Choroid plexus epithelial cell (primary cell): ENCODE data around the gene OR11H7.

Experiments used
- DNase-seq: peaks from one replicate; pipeline ENCODE4 v3.0.0-alpha.2; 2010; ENCODE audit warnings: low read depth
- H3K4me3 ChIP-seq: 2 replicates; pipeline ENCODE4 v1.5.1; 2011; ENCODE audit warnings: low read depth, mild to moderate bottlenecking, control low read depth, low read length, moderate library complexity
- CTCF ChIP-seq: conservative IDR thresholded peaks from 2 replicates; pipeline ENCODE4 v1.5.1; 2011; ENCODE audit warnings: low read depth, mild to moderate bottlenecking, control low read depth, inconsistent platforms, low read length, moderate library complexity

OR11H7 gene

GRCh38 chr14:20228681-20229080 is at the start of gene OR11H7:
Gene OR11H7 (plus strand): TSS chr14:20228981.
- no peak for DNase-seq
- no peak within 1 kb of the TSS for H3K4me3 ChIP-seq
- TF ChIP-seq CTCF: no peak

GRCh38 chr14:20179218-20179617 is 49.6 kb upstream of the OR11H7 start:
- TF ChIP-seq CTCF: no peak
- no peak for DNase-seq
- H3K4me3 ChIP-seq: no peak overlapping the region

- no peak for DNase-seq
- no peak for TF ChIP-seq CTCF
- H3K4me3 ChIP-seq: no peak overlapping the region
Measured at GRCh38 chr14:20179880-20180279, 48.9 kb upstream of the OR11H7 start.

- no peak overlapping the region for H3K4me3 ChIP-seq
- no peak for DNase-seq
- no peak for TF ChIP-seq CTCF
Measured at GRCh38 chr14:20180486-20180885, 48.3 kb upstream of the OR11H7 start.

GRCh38 chr14:20184181-20184580 is 44.6 kb upstream of the OR11H7 start:
- no peak for TF ChIP-seq CTCF
- no peak for DNase-seq
- H3K4me3 ChIP-seq: no peak overlapping the region

GRCh38 chr14:20190596-20190995 is 38.2 kb upstream of the OR11H7 start, which contains the start of gene OR11G2:
Gene OR11G2 (plus strand): TSS chr14:20190896. CDS start chr14:20197438, 6,542 bp downstream.
- no peak within 1 kb of the TSS for H3K4me3 ChIP-seq
- no peak for TF ChIP-seq CTCF
- DNase-seq: no peak

GRCh38 chr14:20191396-20191795 is 37.4 kb upstream of the OR11H7 start:
- DNase-seq: no peak
- no peak overlapping the region for H3K4me3 ChIP-seq
- TF ChIP-seq CTCF: no peak
